Calu3 (cell line): ENCODE results near the gene NUP210. TPM values are rescaled to one million over a fixed set of nuclear protein-coding genes. Genes with fewer than 3 reads are reported as not detected.

Experiments
- BruUV-seq: library from RNA; stranded (reverse); fragments of 400-500 nt; replicated peaks from 2 replicates; lab custom pipeline; 2021; lab: Mats Ljungman, UMichigan
- CTCF ChIA-PET: fragments of 300-600 bp; sonication (Branson Sonifier 250); formaldehyde crosslinking; loops from one replicate; lab custom pipeline; 2022; ENCODE audit warnings: antibody characterized with exemption; lab: Charles Lee
- DNase-seq: peaks from one replicate; pipeline ENCODE4 v3.0.0; 2022
- H3K27ac Mint-ChIP-seq: one replicate; pipeline ENCODE4 v1.8.0; 2022; ENCODE audit warnings: mixed read lengths; ENCODE audit not compliant: unreplicated experiment
- H3K27me3 Mint-ChIP-seq: one replicate; pipeline ENCODE4 v1.8.0; 2022; ENCODE audit warnings: mixed read lengths; ENCODE audit not compliant: unreplicated experiment
- H3K36me3 Mint-ChIP-seq: one replicate; pipeline ENCODE4 v1.8.0; 2022; ENCODE audit warnings: mild to moderate bottlenecking, moderate library complexity, mixed read lengths; ENCODE audit not compliant: insufficient read depth, unreplicated experiment
- H3K4me1 Mint-ChIP-seq: one replicate; pipeline ENCODE4 v1.8.0; 2022; ENCODE audit warnings: mild to moderate bottlenecking, low read depth, mixed read lengths; ENCODE audit not compliant: unreplicated experiment
- H3K4me3 Mint-ChIP-seq: one replicate; pipeline ENCODE4 v1.8.0; 2022; ENCODE audit warnings: mild to moderate bottlenecking, low read depth, moderate library complexity, mixed read lengths; ENCODE audit not compliant: unreplicated experiment
- H3K9me3 Mint-ChIP-seq: one replicate; pipeline ENCODE4 v1.8.0; 2022; ENCODE audit warnings: low read depth, mixed read lengths; ENCODE audit not compliant: unreplicated experiment
- intact Hi-C: fragments of 100-400 bp; cut with micrococcal nuclease; formaldehyde crosslinking; loops from one replicate; pipeline ENCODE4 v1.10.0; 2022; ENCODE audit not compliant: unreplicated experiment
- total RNA-seq: library from RNA; stranded (reverse); gene quantifications from 2 replicates; pipeline ENCODE4 v1.2.3, GENCODE V29; 2022
- TF ChIP-seq, protein P1 (sequence below): fragments of 200-600 bp; IDR thresholded peaks from one replicate; pipeline ENCODE4 v1.8.0; 2022; ENCODE audit warnings: antibody characterized with exemption; ENCODE audit not compliant: unreplicated experiment

The NUP210 gene
- total RNA-seq, 1 experiment from 2014 or later: 76.9 TPM

DNA sequence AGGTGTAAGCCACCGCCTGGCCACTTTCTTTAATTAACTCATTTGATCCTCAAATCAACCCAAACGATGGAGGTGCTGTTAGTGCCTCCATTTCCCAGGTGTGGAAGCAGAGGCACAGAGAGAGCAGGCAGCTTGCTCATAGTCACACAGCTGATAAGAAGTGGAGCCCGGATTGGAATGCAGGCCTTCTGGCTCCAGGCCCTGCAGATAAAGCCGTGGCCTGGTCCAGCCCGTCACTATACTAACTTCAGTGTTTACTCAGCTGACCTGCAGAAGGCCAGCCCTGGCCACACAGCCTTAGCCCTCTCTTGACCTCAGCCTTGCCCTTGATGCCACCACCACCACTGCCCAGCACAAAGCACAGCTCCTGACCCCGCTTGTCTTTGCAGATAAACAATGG is 116.7 kb downstream of the NUP210 start:
- intact Hi-C loops: no loop called here
- Mint-ChIP-seq H3K27ac (no peak overlapping the region), H3K27me3 (peaks cover 51% of the 10 kb centered on the region), H3K4me1 (no peaks in the 10 kb centered on the region), H3K4me3 (no peak overlapping the region), H3K9me3 (no peaks in the 10 kb centered on the region), H3K36me3 (no peaks in the 10 kb centered on the region)
- CTCF ChIA-PET: interaction anchor here (0.9 kb wide), 1 partner anchor 162 kb away, joined by 3 read pairs; no protein-coding TSS in a partner anchor
- TF ChIP-seq, protein P1, sequence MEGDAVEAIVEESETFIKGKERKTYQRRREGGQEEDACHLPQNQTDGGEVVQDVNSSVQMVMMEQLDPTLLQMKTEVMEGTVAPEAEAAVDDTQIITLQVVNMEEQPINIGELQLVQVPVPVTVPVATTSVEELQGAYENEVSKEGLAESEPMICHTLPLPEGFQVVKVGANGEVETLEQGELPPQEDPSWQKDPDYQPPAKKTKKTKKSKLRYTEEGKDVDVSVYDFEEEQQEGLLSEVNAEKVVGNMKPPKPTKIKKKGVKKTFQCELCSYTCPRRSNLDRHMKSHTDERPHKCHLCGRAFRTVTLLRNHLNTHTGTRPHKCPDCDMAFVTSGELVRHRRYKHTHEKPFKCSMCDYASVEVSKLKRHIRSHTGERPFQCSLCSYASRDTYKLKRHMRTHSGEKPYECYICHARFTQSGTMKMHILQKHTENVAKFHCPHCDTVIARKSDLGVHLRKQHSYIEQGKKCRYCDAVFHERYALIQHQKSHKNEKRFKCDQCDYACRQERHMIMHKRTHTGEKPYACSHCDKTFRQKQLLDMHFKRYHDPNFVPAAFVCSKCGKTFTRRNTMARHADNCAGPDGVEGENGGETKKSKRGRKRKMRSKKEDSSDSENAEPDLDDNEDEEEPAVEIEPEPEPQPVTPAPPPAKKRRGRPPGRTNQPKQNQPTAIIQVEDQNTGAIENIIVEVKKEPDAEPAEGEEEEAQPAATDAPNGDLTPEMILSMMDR: no peak
- no peak for DNase-seq
- BruUV-seq: no TSS peak

DNA sequence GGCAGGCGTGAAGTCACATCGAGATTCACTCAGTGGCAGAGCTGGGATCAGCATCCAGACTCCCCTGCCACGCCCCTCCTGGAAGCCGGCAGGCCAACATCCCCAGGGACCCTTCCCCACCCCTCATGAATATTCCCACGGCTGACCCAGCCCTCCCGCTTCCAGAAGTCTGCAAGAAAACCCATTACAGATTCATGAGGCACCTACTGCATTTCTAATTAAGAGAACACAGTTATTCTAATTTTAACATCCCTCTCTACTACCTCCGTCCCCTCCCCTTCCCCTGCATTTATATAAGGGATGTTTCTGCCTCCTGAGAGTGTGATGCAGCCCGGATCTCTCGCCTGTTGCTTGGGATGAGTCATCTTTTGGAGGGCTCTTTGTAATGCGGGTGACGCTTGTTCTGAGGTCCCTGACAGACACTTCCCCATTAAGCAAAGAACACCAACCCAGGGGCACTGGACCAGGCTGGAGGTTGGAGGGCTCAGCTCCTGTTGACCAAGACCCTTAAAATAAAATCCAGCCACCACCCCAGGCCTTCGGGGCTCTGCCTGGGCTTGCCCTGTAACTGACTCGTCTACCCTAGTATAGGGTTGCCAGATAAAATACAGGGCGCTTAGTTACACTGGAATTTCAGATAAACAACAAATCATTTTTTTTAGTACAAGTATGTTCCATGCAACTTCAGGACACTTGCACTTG is 118.7 kb downstream of the NUP210 start:
- H3K27me3 Mint-ChIP-seq: peaks cover 63% of the 10 kb centered on the region
- no peaks in the 10 kb centered on the region for H3K9me3 Mint-ChIP-seq
- H3K4me3 Mint-ChIP-seq: no peak overlapping the region
- BruUV-seq: no TSS peak
- DNase-seq: no peak
- intact Hi-C loops: no loop called here
- H3K36me3 Mint-ChIP-seq: no peaks in the 10 kb centered on the region
- CTCF ChIA-PET: no interaction called here
- H3K4me1 Mint-ChIP-seq: no peaks in the 10 kb centered on the region
- no peak overlapping the region for H3K27ac Mint-ChIP-seq
- TF ChIP-seq, protein P1: no peak

DNA sequence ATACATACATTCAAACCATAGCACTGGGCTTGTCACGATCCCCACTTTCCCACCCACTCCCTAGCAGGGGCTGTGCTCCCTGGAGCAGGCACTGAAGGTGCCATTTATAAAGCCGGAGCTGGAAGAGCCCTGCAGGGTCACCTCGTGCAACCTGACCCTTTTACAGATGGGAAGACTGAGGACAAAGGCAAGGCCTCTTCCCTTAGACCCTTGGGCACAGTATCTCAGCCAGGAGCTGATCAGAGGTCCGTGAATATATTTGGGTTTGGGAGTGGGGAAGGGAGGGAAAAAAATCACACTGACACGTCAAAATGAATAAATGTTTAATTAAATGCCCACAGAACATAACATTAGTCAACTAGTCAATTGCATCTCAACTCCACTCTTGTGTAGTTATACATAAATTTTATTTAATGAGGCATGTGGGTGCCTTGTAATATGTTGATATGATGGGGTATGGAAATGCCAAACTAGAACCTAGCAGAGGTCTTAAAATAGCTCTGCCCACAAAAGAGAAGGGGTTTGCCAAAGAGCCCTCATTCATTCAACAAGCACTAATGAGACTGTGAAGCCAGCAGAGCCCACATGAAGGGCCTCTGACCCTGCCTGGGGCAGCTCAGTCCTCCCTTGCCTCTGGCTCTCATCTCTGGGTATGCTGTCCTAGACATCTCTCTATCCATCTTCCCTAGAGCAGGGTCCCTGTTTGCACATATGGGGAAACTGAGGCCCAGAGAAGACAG is 119.4 kb downstream of the NUP210 start:
- Mint-ChIP-seq H3K4me1 (no peaks in the 10 kb centered on the region), H3K4me3 (no peak overlapping the region), H3K36me3 (no peaks in the 10 kb centered on the region), H3K27me3 (peaks cover 70% of the 10 kb centered on the region), H3K9me3 (no peaks in the 10 kb centered on the region), H3K27ac (no peak overlapping the region)
- BruUV-seq: no TSS peak
- TF ChIP-seq, protein P1: no peak
- intact Hi-C loops: no loop called here
- no peak for DNase-seq
- CTCF ChIA-PET: no interaction called here

DNA sequence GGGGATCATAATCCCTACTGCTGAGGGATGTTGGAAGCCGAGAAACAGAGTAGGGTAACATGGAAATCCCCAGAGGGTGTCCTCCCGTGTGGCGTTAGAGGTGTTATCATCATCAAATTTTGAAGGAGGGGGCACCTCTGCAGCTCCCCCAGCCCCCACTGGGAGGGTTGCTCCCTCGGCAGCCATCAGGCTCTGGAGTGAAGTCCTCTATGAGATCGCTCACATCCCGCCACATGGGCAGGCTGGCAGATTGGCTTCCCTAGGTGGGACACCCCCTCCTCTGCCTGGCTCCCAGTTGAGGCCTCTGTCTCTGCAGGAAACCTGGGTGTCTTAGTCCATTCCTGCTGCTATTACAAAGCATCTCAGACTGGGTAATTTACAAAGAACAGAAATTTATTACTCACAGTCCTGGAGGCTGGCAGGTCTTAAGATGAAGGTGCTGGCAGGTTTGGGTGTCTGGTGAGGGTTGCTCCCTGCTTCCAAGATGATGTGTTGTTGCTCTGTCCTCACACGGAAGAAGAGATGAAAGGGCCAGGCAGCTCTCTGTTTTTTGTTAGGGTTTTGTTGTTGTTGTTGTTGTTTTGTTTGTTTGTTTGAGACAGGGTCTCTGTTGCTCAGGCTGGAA is 120.5 kb downstream of the NUP210 start:
- H3K27ac Mint-ChIP-seq: no peak overlapping the region
- intact Hi-C loops: no loop called here

More for the DNA sequence above, 120.5 kb downstream of the NUP210 start:
- Mint-ChIP-seq H3K36me3 (no peaks in the 10 kb centered on the region), H3K4me3 (no peak overlapping the region), H3K27me3 (peaks cover 70% of the 10 kb centered on the region), H3K9me3 (no peaks in the 10 kb centered on the region), H3K4me1 (no peaks in the 10 kb centered on the region)
- CTCF ChIA-PET: no interaction called here
- no peak for DNase-seq
- TF ChIP-seq, protein P1: no peak
- BruUV-seq: no TSS peak
